Activated gamma-delta T cell treated with Interleukin-2 at 50 U/mL for 16 hours (primary cell): ENCODE data around the gene SPON1.

Experiments
- DNase-seq: peaks from one replicate; pipeline ENCODE4 v3.0.0-alpha.2; 2020

SPON1 gene

GRCh38 chr11:13944911-13945425, 17.6 kb upstream of the SPON1 start:
- DNase-seq = no peak

GRCh38 chr11:13947379-13947778, 15.1 kb upstream of the SPON1 start:
- no peak for DNase-seq

GRCh38 chr11:13949876-13950275, 12.6 kb upstream of the SPON1 start:
- no peak for DNase-seq

GRCh38 chr11:13952221-13952620, 10.3 kb upstream of the SPON1 start:
- no peak for DNase-seq

GRCh38 chr11:13952668-13953067, 9.9 kb upstream of the SPON1 start:
- DNase-seq = no peak

GRCh38 chr11:13954591-13954990, 7.9 kb upstream of the SPON1 start:
- DNase-seq = no peak

GRCh38 chr11:13955971-13956421, 6.5 kb upstream of the SPON1 start:
- peak; percentile 52 for DNase-seq

- no peak for DNase-seq
These were observed 5.5 kb upstream of the SPON1 start for GRCh38 chr11:13956988-13957387.

- DNase-seq = no peak
These were observed 3.7 kb upstream of the SPON1 start for GRCh38 chr11:13958641-13959400.

GRCh38 chr11:13962198-13962561, 343 bp upstream of the SPON1 start:
- DNase-seq = no peak

GRCh38 chr11:13963169-13963948, 836 bp downstream of the SPON1 start:
- DNase-seq = peak; percentile 19

- DNase-seq = peak; percentile 5
These were observed 1.6 kb downstream of the SPON1 start for GRCh38 chr11:13963949-13964770.

- DNase-seq = no peak
These were observed 2.2 kb downstream of the SPON1 start for GRCh38 chr11:13964771-13965074.

GRCh38 chr11:13965337-13965736, 2.8 kb downstream of the SPON1 start:
- no peak for DNase-seq

- DNase-seq = no peak
These were observed 3.5 kb downstream of the SPON1 start for GRCh38 chr11:13966013-13966412.

- DNase-seq = no peak
These were observed 4.0 kb downstream of the SPON1 start for GRCh38 chr11:13966486-13966885.

- no peak for DNase-seq
These were observed 8.5 kb downstream of the SPON1 start for GRCh38 chr11:13970986-13971385.

- no peak for DNase-seq
These were observed 9.8 kb downstream of the SPON1 start for GRCh38 chr11:13972043-13972910.

- DNase-seq = no peak
These were observed 10.4 kb downstream of the SPON1 start for GRCh38 chr11:13972944-13973343.

GRCh38 chr11:13974631-13975030, 12.1 kb downstream of the SPON1 start:
- DNase-seq = no peak

- no peak for DNase-seq
These were observed 20.7 kb downstream of the SPON1 start for GRCh38 chr11:13983081-13983751.
